NCI-H748 treated with DMSO at 0.1 percent for 48 hours (cell line): ENCODE results near the gene ZSCAN10.
"Not testable (repeated sequence)": the region's sequence is repeated elsewhere in the genome, so short reads cannot be mapped to it uniquely, and the experiment has no call there.

ENCODE experiments used
- DNase-seq: peaks from one replicate; lab custom pipeline; 2025; lab: John Stamatoyannopoulos, UW

ZSCAN10 gene

GRCh38 chr16:3098459-3099394 is at the start of gene ZSCAN10:
ZSCAN10 (minus strand) TSS chr16:3099294; CDS start chr16:3092937, 6,357 bp downstream.
- no peak for DNase-seq

GRCh38 chr16:3148256-3149192 is 49.4 kb upstream of the ZSCAN10 start:
- DNase-seq, result no peak

DNA sequence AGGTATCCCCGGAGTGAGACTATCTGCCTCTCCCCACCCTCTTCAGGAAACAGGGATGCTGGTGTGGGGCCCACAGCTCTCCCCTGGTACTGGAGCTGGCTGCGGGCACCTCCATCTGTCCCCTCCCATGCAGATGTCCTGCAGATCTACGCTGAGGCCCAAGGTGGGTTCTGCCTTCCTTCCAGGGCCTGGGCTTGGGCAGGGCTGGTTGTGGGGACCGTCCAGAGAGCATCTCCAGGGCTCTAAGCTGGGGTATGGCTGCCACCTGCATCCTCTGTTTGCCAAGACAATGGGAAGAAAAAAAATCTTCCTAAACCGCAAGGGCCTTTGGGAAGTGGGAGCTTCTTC is 48.6 kb upstream of the ZSCAN10 start:
- no peak for DNase-seq

DNA sequence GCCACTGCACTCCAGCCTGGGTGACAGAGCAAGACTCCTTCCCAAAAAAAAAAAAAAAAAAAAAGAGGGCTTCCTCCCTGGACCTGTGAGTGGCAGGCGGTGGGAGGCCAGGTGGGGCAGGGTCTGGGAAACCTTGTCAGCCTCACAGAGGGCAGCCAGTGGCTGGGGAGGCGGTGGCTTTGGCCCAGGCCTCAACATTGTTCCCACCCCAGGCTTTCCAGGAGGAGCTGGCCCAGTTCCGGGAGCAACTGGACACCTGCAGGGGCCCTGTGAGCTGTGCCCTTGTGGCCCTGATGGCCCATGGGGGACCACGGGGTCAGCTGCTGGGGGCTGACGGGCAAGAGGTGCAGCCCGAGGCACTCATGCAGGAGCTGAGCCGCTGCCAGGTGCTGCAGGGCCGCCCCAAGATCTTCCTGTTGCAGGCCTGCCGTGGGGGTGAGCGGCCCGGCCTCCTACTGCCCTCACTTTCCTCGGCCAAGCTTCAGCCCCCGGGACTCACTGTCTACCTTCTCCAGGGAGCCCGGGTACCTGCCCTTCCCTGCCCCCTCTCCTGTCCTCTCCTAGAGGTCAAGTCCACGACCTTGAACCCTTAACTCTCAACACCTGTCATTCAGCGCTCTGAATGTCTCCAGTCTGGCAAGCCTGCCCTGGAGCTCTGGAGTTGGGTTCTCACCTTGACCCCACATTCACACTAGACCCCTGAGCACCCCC is 48.1 kb upstream of the ZSCAN10 start:
- no peak for DNase-seq

GRCh38 chr16:3145660-3146059 is 46.6 kb upstream of the ZSCAN10 start:
- no peak for DNase-seq

DNA sequence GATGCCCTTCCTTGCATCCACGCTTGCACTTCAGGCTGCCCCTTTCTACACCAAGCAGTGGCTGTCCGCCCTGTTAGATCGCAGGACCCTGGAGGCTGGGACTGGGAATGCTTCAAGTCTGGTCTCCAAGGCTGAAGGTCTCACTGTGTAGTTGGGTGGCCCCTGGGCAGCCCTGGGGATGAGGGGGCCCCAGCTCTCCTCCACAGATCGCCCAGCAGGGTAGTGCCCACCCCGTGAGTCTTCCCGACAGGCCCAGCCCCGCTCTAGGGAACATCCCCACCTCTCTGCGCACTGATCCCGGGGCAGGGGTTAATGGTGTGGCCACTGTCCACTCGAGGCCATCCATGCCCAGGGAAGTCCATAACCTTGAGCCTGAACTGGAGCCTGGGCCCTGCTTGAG is 46.1 kb upstream of the ZSCAN10 start:
- DNase-seq, result no peak

DNA sequence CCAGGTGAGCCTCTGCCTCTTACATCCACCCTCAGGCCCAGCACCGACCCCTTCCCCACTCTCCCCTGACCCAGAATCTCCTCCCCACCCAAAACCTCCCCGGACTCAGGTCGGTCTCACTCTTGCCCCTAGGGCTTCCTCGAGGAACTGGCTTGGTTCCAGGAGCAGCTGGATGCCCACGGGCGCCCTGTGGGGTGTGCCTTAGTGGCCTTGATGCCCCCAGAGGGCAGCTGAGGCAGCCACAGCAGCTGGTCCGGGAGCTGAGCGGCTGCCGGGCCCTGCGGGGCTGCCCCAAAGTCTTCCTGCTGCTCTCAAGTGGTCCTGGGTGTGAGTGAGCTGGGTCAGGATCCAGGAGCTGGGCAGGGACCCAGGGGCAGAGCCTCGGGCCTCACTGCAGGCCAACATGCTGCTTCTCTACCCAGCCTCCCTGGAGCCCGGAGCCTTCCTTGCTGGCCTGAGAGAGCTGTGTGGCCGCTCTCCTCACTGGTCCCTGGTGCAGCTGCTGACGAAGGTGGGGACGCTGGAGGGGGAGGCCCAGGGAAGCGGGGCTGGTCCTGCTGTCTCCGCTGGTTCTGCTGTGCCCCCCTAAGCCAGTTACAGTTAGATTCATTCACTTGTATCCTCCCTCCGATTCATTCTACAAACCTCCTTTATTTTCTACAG is 45.4 kb upstream of the ZSCAN10 start:
- DNase-seq, result no peak

DNA sequence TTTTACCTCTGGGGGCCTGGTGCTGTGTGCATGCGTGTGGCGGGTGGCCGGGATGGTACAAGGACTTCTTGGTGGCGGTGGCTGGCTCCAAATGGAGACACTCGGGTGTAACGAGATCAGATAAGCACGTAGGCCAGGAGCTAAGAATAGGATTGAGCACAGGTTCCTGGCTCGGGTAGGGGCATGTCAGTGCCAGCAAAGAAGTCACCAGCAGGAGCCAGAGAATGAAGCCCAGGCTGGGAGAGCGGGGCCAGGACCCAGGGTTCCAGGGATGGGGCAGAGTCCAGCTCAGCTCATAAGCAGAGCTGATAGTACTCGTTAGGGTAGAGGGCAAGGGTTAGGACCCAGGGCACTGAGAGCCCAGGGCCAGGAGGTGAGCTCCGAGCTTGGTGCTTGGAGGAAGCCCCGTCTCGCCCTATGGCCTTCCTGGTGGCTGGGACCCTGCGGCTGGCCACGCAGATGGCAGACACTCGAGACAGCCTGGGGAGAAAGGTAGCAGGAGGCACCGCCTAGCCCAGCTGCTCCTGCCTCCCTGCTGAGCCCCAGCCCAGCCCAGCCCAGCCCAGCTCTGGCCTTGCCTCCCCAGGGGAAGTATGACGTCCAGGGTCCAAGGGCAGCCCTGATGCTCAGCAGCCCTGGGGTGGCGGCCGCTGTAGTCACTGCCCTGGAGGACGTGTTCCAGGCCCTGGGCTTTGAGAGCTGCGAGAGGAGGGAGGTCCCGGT is 44.7 kb upstream of the ZSCAN10 start:
- no peak for DNase-seq

- no peak for DNase-seq
Observed at GRCh38 chr16:3143189-3143588, 44.1 kb upstream of the ZSCAN10 start.

DNA sequence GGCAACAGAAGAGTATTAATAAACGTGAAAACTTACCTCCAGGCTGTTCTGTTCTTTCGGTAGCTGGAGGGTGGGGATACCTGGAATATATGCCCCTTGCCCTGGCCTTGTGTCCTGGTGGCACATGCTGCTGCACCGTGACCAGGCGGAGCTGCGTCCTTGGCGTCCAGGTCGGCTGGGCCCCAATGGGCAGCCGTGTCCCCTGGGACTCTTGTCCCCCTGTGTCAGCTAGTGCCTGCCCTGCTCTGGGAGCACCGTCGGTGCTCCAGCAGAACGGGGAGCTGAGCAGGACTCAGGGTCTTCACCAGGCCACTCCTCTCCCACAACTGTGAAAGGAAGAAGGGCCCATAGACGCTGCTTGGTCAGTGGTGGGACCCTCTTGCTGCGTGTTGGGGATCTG is 43.7 kb upstream of the ZSCAN10 start:
- no peak for DNase-seq

DNA sequence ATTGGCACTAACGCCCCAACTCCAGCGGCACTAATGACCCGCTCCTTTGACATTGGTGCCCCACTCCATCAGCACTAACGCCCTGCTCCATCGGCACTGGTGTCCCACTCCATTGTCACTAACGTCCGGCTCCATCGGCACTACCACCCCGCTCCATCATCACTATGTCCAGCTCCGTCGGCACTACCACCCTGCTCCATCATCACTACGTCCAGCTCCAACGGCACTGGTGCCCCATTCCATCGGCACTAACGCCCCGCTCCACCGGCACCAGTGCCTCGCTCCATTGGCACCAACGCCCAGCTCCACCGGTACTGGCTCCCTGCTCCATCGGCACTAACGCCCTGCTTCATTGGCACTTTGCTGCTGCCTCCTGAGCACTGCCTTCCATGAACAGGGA is 43.2 kb upstream of the ZSCAN10 start:
- DNase-seq, result no peak

DNA sequence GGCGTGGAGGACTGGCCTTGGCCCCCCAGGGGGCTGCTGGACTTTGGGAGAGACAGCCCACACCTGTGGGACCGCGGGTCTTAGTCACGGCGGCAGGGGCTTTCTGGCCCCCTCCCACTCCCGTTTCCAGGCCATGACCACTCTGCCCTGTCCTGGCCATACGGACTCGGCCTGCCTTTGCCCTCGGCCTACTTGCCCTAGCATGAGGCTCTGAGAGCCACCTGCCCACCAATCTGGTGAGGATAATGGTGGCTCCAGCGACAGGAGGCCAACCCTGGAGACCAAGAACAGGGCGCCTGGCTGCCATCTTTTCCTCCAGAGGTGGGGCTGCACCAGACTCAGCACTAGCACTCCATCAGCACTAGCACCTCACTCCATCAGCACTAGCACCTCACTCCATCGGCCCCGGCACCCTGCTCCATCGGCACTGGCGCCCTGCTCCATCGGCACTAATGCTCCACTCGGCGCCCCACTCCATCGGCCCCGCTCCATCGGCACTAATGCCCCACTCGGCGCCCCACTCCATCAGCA is 42.8 kb upstream of the ZSCAN10 start:
- no peak for DNase-seq

- DNase-seq, result no peak
Observed at GRCh38 chr16:3140603-3141427, 41.7 kb upstream of the ZSCAN10 start.

GRCh38 chr16:3139561-3139960 is 40.5 kb upstream of the ZSCAN10 start:
- DNase-seq, result not testable (repeated sequence)

DNA sequence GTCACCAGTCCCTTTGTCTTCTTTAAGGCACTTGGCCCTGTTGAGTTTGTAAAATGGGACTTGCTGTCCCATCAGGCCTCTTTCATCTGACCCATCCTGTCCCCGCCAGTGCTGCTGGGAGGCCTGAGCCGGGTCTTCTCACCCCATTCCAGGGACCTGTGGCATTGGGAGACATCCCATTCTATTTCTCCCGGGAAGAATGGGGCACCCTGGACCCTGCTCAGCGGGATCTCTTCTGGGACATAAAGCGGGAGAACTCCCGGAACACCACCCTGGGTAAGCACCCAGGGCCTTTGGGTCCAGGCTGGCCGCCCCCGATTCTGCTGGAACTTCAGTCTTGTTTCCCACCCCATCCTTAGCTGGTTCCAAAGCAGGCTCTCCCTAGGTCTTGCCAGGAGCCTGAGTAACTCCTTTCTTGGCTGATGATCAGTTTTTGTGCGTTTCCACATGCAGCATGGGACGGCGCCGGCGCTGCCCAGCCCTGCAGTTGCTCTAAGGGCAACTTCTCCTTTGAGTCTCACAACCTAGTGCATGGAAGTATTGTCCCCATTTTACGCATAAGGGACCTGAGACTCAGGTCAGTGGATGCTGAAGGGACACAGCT is 39.8 kb upstream of the ZSCAN10 start:
- no peak for DNase-seq

- DNase-seq, result no peak
Observed at GRCh38 chr16:3138342-3138741, 39.2 kb upstream of the ZSCAN10 start.

GRCh38 chr16:3137267-3137666 is 38.2 kb upstream of the ZSCAN10 start:
- DNase-seq, result no peak

DNA sequence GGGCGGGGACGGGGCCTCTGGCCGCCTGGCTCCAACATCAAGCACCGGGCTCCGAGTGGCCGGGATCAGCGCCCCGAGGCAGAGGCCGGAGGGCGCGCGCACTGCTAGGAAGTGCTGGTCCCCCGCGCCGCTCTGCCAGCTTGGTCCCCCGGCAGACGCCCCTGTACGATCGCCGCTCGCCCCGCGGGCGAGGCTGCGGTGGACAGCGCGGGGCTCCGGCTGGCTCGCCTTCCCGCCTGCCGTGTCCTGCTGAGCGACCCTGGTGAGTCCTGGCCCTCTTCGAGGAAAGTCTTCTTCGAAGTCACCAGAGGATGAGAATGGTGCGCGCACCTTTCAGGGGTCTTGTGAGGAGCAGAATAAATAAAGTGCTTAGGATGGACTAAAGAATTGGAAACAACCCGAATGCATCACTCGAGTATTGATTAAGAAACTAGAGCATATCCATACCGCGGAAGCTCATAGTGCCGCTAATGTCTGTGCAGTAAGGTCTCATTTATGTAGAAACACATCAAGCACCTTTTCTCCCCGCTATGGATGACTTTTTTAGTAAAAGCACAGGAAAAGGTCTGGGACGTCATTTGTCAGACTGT is 36.1 kb upstream of the ZSCAN10 start:
- peak; percentile 26 for DNase-seq
